ENCODE measurements around the gene HES1. TPM values are rescaled to one million over a fixed set of nuclear protein-coding genes. Genes with fewer than 3 reads are reported as not detected.

Gene HES1
- total and polyA plus RNA-seq, 7 experiments from 2014 or later: 3.9 to 4.2 (median 4.2) TPM; not detected in 4

- intact Hi-C loops (cut with micrococcal nuclease): no loop called here
- Histone ChIP-seq H3K4me3 (ENCODE audit: low read length) (no peak overlapping the region), H3K9me3 (ENCODE audit: control insufficient read depth in 2 of 3, low read length in 3 of 3) (no peaks in the 10 kb centered on the region), H3K4me1 (ENCODE audit: control insufficient read depth in 2 of 2, insufficient read depth in 2 of 2, low read length in 2 of 2) (no peaks in the 10 kb centered on the region), H3K27ac (ENCODE audit: low read depth, low read length) (no peak overlapping the region), H3K36me3 (ENCODE audit: control insufficient read depth in 2 of 3, insufficient read depth in 3 of 3, low read length in 3 of 3) (no peaks in the 10 kb centered on the region), H3K27me3 (ENCODE audit: control insufficient read depth in 2 of 2, insufficient read depth in 2 of 2, low read length in 2 of 2) (no peaks in the 10 kb centered on the region)
- H3K9me3 Mint-ChIP-seq: peaks cover 0 to 10% (median 5%) of the 10 kb centered on the region in 11 donors
- no peak overlapping the region for H3K27ac Mint-ChIP-seq
- POLR2A ChIA-PET: no interaction called here
- DNase-seq (no peak), ATAC-seq (no peak)
- peaks cover 12 to 63% (median 26%) of the 10 kb centered on the region in 5 donors for H3K27me3 Mint-ChIP-seq
- CTCF ChIA-PET: no interaction called here
- H3K4me1 Mint-ChIP-seq: no peaks in the 10 kb centered on the region
- H3K4me3 Mint-ChIP-seq: no peak overlapping the region
- H3K36me3 Mint-ChIP-seq: peaks cover 0 to 6% (median 4%) of the 10 kb centered on the region in 5 donors
Observed at GRCh38 chr3:194158942-194159439, 23.0 kb downstream of the HES1 start.

DNA sequence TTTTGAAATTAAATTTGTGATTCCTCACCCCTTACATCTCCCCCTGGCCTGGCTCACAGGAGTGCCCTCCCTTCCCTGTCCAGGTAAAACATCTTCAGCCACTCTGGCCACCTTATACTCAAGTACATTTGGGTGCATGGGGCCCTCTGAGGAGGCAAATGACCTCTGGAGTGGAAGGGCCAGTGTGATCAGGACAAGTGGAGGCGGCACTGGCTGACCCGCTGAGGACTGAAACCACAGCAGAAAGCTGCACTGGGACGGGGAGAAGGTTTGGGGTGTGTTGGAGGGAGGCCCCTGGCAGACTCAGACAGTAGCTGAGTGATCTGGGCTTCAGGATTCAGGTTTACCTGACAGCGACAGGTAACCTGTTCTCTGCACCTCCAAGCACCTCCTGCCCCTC is 24.2 kb downstream of the HES1 start:
- Histone ChIP-seq H3K27ac (ENCODE audit: low read depth, low read length) (no peak overlapping the region), H3K9me3 (ENCODE audit: control insufficient read depth in 2 of 3, low read length in 3 of 3) (no peaks in the 10 kb centered on the region), H3K27me3 (ENCODE audit: control insufficient read depth in 2 of 2, insufficient read depth in 2 of 2, low read length in 2 of 2) (no peaks in the 10 kb centered on the region), H3K4me3 (ENCODE audit: low read length) (no peak overlapping the region), H3K4me1 (ENCODE audit: control insufficient read depth in 2 of 2, insufficient read depth in 2 of 2, low read length in 2 of 2) (no peaks in the 10 kb centered on the region), H3K36me3 (ENCODE audit: control insufficient read depth in 2 of 3, insufficient read depth in 3 of 3, low read length in 3 of 3) (no peaks in the 10 kb centered on the region)
- no peak for DNase-seq
- H3K27me3 Mint-ChIP-seq: peaks cover 11 to 64% (median 19%) of the 10 kb centered on the region in 5 donors
- no peak overlapping the region for H3K4me3 Mint-ChIP-seq
- H3K9me3 Mint-ChIP-seq: no peaks in the 10 kb centered on the region
- no peaks in the 10 kb centered on the region for H3K4me1 Mint-ChIP-seq
- no peak for ATAC-seq
- POLR2A ChIA-PET: no interaction called here
- H3K36me3 Mint-ChIP-seq: peaks cover 0 to 3% (median 0%) of the 10 kb centered on the region in 5 donors
- CTCF ChIA-PET: interaction anchor here (0.9 kb wide), 1 partner anchor 19 kb away, joined by 4 read pairs; no protein-coding TSS in a partner anchor
- H3K27ac Mint-ChIP-seq: no peak overlapping the region
- intact Hi-C loops (cut with micrococcal nuclease): no loop called here

- Histone ChIP-seq H3K27me3 (ENCODE audit: control insufficient read depth in 2 of 2, insufficient read depth in 2 of 2, low read length in 2 of 2) (no peaks in the 10 kb centered on the region), H3K4me3 (ENCODE audit: low read length) (no peak overlapping the region), H3K27ac (ENCODE audit: low read depth, low read length) (no peak overlapping the region), H3K36me3 (ENCODE audit: control insufficient read depth in 2 of 3, insufficient read depth in 3 of 3, low read length in 3 of 3) (no peaks in the 10 kb centered on the region), H3K4me1 (ENCODE audit: control insufficient read depth in 2 of 2, insufficient read depth in 2 of 2, low read length in 2 of 2) (no peaks in the 10 kb centered on the region), H3K9me3 (ENCODE audit: control insufficient read depth in 2 of 3, low read length in 3 of 3) (no peaks in the 10 kb centered on the region)
- H3K9me3 Mint-ChIP-seq: no peaks in the 10 kb centered on the region
- intact Hi-C loops (cut with micrococcal nuclease): no loop called here
- no peaks in the 10 kb centered on the region for H3K4me1 Mint-ChIP-seq
- CTCF ChIA-PET: no interaction called here
- no peaks in the 10 kb centered on the region for H3K36me3 Mint-ChIP-seq
- POLR2A ChIA-PET: no interaction called here
- no peak overlapping the region for H3K4me3 Mint-ChIP-seq
- ATAC-seq: no peak
- no peak for DNase-seq
- H3K27me3 Mint-ChIP-seq: peaks cover 11 to 65% (median 17%) of the 10 kb centered on the region in 5 donors
- no peak overlapping the region for H3K27ac Mint-ChIP-seq
Observed at GRCh38 chr3:194161131-194162045, 25.4 kb downstream of the HES1 start.

- no peak for DNase-seq
- Histone ChIP-seq H3K27ac (ENCODE audit: low read depth, low read length) (no peak overlapping the region), H3K36me3 (ENCODE audit: control insufficient read depth in 2 of 3, insufficient read depth in 3 of 3, low read length in 3 of 3) (no peaks in the 10 kb centered on the region), H3K4me1 (ENCODE audit: control insufficient read depth in 2 of 2, insufficient read depth in 2 of 2, low read length in 2 of 2) (no peaks in the 10 kb centered on the region), H3K27me3 (ENCODE audit: control insufficient read depth in 2 of 2, insufficient read depth in 2 of 2, low read length in 2 of 2) (no peaks in the 10 kb centered on the region), H3K9me3 (ENCODE audit: control insufficient read depth in 2 of 3, low read length in 3 of 3) (no peaks in the 10 kb centered on the region), H3K4me3 (ENCODE audit: low read length) (no peak overlapping the region)
- H3K9me3 Mint-ChIP-seq: no peaks in the 10 kb centered on the region
- POLR2A ChIA-PET: no interaction called here
- intact Hi-C loops (cut with micrococcal nuclease): no loop called here
- no peak for ATAC-seq
- no peak overlapping the region for H3K27ac Mint-ChIP-seq
- CTCF ChIA-PET: no interaction called here
- H3K4me3 Mint-ChIP-seq: no peak overlapping the region
- H3K36me3 Mint-ChIP-seq: no peaks in the 10 kb centered on the region
- peaks cover 11 to 67% (median 17%) of the 10 kb centered on the region in 5 donors for H3K27me3 Mint-ChIP-seq
- no peaks in the 10 kb centered on the region for H3K4me1 Mint-ChIP-seq
Observed at GRCh38 chr3:194162070-194162678, 26.2 kb downstream of the HES1 start.

DNA sequence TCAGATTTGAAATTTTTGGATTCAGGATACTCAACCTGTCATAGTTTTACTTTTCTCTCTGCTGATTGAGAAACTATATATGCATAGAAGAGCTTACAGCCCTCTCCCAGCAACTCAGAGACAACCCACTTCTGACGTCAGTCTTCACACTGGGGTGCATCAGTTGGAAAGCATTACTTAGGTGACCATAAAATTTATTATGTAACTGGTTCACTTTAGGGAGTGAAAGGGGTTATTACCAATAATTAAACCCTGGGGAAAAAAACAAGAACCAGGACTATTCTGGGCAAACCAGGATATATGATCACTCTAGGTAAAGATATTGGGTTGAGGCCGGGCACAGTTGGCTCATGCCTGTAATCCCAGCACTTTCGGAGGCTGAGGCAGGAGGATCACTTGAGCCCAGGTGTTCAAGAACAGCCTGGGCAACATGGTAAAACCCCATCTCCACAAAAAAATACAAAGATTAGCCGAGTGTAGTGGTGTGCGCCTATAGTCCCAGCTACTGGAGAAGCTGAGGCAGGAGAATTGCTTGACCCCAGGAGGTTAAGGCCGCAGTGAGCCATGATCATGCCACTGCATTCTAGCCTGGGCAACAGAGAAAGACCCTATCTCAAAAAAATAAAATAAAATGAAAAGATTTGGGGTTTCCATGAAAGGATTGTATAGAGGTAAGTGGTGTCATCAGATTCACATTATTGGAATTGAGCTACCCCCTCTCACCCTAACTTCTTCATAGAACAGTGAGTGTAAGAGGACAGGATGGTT is 27.1 kb downstream of the HES1 start:
- Histone ChIP-seq H3K36me3 (ENCODE audit: control insufficient read depth in 2 of 3, insufficient read depth in 3 of 3, low read length in 3 of 3) (no peaks in the 10 kb centered on the region), H3K27ac (ENCODE audit: low read depth, low read length) (no peak overlapping the region), H3K9me3 (ENCODE audit: control insufficient read depth in 2 of 3, low read length in 3 of 3) (no peaks in the 10 kb centered on the region), H3K27me3 (ENCODE audit: control insufficient read depth in 2 of 2, insufficient read depth in 2 of 2, low read length in 2 of 2) (no peaks in the 10 kb centered on the region), H3K4me3 (ENCODE audit: low read length) (no peak overlapping the region), H3K4me1 (ENCODE audit: control insufficient read depth in 2 of 2, insufficient read depth in 2 of 2, low read length in 2 of 2) (no peaks in the 10 kb centered on the region)
- no peak for ATAC-seq
- intact Hi-C loops (cut with micrococcal nuclease): no loop called here
- no peak overlapping the region for H3K4me3 Mint-ChIP-seq
- no peaks in the 10 kb centered on the region for H3K36me3 Mint-ChIP-seq
- H3K27ac Mint-ChIP-seq: no peak overlapping the region
- DNase-seq: no peak
- no peaks in the 10 kb centered on the region for H3K9me3 Mint-ChIP-seq
- POLR2A ChIA-PET: no interaction called here
- CTCF ChIA-PET: no interaction called here
- H3K4me1 Mint-ChIP-seq: peaks cover 0 to 4% (median 0%) of the 10 kb centered on the region in 7 donors
- peaks cover 11 to 73% (median 17%) of the 10 kb centered on the region in 5 donors for H3K27me3 Mint-ChIP-seq

DNA sequence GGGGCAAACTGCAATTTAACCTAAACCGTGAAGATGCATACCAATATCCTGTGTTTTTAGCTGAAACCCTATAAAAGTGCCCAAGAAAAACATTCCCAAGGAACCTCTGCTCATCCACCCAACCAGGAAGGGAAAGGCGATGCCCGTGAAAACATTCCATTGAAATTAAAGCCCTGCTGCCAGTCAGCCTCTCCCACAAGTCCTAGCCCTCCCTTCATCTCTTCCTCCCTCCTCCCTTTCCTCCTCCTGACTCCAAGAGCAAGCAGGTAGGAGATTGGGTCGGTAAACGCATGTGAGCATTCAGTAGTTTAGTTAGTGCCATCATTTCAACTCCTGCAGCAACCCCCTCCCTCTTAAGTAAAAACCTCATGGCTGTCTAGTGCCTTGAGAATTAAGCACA is 27.7 kb downstream of the HES1 start:
- H3K36me3 ChIP-seq (ENCODE audit: control insufficient read depth in 2 of 3, insufficient read depth in 3 of 3, low read length in 3 of 3): no peaks in the 10 kb centered on the region
- no peaks in the 10 kb centered on the region for H3K27me3 ChIP-seq (ENCODE audit: control insufficient read depth in 2 of 2, insufficient read depth in 2 of 2, low read length in 2 of 2)
- Mint-ChIP-seq H3K27ac (no peak overlapping the region), H3K4me1 (peaks cover 0 to 4% (median 0%) of the 10 kb centered on the region in 7 donors), H3K9me3 (no peaks in the 10 kb centered on the region), H3K36me3 (no peaks in the 10 kb centered on the region), H3K4me3 (no peak overlapping the region), H3K27me3 (peaks cover 11 to 75% (median 17%) of the 10 kb centered on the region in 5 donors)
- ChIA-PET CTCF (no interaction called here), POLR2A (no interaction called here)
- no peaks in the 10 kb centered on the region for H3K4me1 ChIP-seq (ENCODE audit: control insufficient read depth in 2 of 2, insufficient read depth in 2 of 2, low read length in 2 of 2)
- ATAC-seq (no peak), DNase-seq (no peak)
- H3K9me3 ChIP-seq (ENCODE audit: control insufficient read depth in 2 of 3, low read length in 3 of 3): no peaks in the 10 kb centered on the region
- H3K27ac ChIP-seq (ENCODE audit: low read depth, low read length): no peak overlapping the region
- intact Hi-C loops (cut with micrococcal nuclease): no loop called here
- H3K4me3 ChIP-seq (ENCODE audit: low read length): no peak overlapping the region
